HG02981 (cell line): Measurements from ENCODE around the gene MTMR2.
"Not testable (repeated sequence)": the region's sequence is repeated elsewhere in the genome, so short reads cannot be mapped to it uniquely, and the experiment has no call there.

ENCODE experiments used
- ATAC-seq: cut with Tn5 transposase; IDR thresholded peaks from one replicate; pipeline ENCODE4 v1.9.1; 2021; ENCODE audit warnings: mild to moderate bottlenecking, moderate library complexity; ENCODE audit not compliant: unreplicated experiment

Gene MTMR2

GRCh38 chr11:95829580-95830259, 94.2 kb downstream of the MTMR2 start:
- ATAC-seq: no peak

DNA sequence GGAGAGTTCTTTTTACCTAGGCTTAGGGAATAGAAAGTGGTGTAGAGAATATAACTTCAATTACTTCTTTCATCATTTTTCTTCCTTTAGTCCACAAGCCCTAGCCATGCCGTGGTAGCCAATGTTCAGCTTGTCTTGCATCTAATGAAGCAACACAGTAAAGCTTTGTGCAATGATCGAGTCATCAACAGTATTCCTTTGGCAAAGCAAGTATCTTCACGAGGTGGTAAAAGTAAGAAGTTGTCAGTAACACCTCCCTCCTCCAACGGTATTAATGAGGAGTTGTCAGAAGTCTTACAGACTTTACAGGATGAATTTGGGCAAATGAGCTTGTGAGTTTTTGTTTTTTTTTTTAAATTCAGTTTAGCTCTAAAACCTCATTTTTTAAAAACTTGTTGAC, 96.2 kb downstream of the MTMR2 start:
- ATAC-seq: no peak

DNA sequence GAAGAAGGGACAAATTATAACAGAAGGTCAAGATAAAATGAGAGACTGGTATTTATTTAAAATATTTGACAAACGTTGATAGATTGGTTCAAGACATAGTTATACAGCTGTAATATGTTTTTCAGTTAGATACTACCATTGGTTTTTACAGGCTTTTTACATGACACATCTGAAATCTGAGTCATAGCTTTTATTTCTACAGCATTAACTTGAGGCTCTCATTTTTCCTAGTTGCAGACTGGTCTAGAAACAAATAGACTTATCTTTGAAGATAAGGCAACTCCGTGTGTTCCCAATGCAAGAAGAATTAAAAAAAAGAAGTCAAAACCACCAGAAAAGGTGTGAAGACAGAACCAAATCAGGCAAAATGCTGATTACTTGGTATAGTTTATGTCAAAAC, 102.3 kb downstream of the MTMR2 start:
- ATAC-seq: no peak

DNA sequence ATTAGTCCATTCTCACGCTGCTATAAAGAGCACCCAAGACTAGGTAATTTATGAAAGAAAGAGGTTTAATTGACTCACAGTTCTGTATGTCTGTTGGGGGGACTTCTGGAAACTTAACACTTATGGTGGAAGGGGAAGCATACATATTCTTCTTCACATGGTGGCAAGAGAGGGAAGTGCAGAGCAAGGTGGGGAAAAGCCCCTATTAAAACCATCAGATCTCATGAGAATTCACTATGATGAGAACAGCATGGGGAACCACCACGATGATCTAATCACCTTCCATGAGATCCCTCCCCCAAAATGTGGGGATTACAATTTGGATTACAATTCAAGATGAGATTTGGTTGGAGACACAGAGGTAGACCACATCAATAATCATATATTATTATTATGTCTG, 107.9 kb downstream of the MTMR2 start:
- no peak for ATAC-seq

DNA sequence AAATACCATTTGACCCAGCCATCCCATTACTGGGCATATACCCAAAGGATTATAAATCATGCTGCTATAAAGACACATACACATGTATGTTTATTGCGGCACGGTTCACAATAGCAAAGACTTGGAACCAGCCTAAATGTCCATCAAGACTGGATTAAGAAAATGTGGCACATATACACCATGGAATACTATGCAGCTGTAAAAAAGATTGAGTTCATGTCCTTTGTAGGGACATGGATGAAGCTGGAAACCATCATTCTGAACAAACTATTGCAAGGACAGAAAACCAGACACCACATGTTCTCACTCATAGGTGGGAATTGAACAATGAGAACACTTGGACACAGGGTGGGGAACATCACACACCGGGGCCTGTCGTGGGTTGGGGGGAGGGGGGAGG, 112.9 kb downstream of the MTMR2 start:
- ATAC-seq: not testable (repeated sequence)

- ATAC-seq: not testable (repeated sequence)
Observed at GRCh38 chr11:95806464-95806863, 117.4 kb downstream of the MTMR2 start.

DNA sequence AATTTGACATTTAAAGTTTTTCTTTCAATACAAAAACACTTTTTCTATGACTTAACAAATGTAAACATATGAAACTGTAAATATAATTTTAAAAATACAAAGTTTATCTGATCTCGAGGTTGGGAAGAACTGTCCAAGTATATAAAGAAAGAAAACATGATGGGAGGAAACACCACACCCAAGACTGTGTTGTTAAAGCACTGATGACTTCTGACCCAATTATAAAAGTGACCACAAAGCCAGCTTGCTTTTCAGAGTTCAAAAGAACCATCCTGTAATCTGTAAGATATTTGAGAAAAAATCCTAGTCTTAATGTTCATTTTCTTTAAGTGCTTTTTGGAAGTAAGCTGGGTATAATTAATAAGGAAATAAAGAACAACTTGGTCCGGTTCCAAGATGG, 118.0 kb downstream of the MTMR2 start:
- no peak for ATAC-seq

DNA sequence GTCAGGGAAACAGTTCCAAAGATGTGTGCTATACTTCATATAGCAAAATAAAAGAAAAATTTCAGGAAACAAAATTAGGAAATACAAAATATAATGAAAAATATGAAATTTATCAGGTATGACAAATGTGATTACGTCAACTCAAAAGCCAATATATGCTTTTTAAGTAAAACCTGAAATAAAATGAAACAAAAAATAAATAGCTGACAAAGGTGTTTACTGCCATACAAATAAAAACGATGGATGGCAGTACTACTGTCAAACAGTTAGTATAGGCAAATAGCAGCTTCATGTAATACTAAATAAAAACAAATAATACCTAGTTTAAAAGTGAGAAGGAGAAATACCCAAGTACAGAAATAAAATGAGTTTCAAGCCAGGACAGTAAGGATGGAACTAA, 119.9 kb downstream of the MTMR2 start:
- no peak for ATAC-seq

GRCh38 chr11:95802806-95803205, 121.1 kb downstream of the MTMR2 start:
- ATAC-seq: no peak

GRCh38 chr11:95800438-95800837, 123.5 kb downstream of the MTMR2 start:
- no peak for ATAC-seq

DNA sequence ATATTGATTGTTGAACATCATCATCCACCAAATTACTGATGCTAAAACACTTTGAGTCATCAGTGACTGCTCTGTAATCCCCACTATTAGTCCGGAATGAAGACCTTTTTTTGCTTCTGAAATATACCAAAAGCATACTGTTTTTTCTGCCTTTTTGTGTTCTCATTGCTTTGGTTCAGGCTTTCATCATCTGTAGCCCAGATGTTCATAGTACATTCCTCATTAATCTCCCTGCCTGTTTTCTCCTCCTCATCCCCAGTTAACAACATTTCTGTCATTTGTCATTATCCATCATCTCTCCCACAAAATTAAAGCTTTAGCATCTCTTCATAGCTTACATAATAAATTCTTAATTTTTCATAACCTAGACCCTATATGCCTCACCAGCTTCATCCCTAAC, 124.4 kb downstream of the MTMR2 start:
- no peak for ATAC-seq

DNA sequence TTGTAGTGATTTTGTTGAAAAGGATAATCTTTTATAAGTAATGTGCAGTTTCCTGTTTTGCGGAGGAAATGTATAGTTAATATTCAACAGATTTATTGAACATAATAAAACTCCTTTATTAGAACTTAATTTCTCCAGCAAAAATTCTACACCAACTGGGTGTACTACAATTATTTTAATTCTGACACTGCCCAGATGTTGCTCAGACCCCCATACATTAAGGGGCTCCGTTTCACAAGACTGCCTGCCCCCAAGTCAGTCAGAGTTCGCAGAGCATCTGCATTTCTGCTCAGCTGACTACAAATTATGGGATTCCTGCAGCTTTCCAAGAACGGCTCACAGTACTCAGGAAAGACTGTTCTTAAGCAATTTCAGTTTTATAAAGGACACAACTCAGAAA, 127.4 kb downstream of the MTMR2 start:
- no peak for ATAC-seq

GRCh38 chr11:95795627-95796295, 128.1 kb downstream of the MTMR2 start:
- no peak for ATAC-seq

GRCh38 chr11:95794086-95794485, 129.8 kb downstream of the MTMR2 start:
- no peak for ATAC-seq

DNA sequence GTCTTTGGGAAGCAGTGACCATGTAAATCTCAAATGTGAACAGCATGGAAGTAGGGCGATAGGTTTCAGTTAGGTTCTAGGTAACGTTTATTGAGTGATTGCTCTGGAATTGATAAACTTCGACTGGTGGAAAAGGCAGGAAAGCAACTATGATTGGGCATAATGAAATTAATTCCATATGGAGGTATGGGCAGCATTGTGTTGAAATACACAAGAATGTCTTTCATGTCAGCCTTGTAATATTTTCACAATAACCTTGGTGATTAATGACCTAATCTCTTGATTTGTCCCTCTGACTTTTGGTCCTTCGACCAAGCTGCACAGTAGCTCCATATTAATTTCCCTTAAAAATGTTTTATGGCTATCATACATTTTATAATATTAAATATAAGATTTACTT, 130.8 kb downstream of the MTMR2 start:
- no peak for ATAC-seq

GRCh38 chr11:95792700-95793099, 131.2 kb downstream of the MTMR2 start:
- no peak for ATAC-seq

DNA sequence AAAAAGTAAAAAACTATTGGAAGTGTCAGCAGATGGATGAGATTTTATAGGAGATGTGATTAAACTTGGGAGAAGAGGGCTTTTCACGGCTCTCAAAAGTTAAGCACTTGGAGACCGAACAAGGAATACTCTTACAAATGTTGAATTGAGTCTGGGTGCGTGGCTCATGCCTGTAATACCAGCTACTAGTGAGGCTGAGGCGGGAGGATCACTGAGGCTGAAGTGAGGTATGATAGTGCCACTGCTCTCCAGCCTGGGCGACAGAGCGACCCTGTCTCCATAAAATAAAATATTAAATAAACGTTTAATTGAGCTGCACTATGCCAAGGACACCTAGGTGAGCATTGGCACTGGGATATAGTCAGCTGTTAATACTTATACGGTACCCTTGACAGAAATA, 131.7 kb downstream of the MTMR2 start:
- ATAC-seq: no peak

DNA sequence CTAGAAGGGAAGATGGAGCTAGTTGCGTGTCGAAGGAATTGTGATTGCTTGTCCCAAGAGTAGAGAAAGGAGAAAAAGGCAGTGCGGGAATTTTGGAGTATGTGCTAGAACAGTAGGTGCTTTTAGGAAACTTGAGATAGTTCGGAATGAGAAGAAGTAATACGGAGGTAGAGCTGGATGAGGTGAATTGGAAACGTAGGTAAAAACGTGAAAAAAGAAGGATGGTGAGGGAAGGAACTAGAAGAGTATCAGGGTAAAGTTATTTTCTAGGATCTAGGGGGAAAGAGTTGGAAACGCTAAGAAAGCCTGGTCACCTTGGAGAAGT, 132.2 kb downstream of the MTMR2 start:
- ATAC-seq: no peak

DNA sequence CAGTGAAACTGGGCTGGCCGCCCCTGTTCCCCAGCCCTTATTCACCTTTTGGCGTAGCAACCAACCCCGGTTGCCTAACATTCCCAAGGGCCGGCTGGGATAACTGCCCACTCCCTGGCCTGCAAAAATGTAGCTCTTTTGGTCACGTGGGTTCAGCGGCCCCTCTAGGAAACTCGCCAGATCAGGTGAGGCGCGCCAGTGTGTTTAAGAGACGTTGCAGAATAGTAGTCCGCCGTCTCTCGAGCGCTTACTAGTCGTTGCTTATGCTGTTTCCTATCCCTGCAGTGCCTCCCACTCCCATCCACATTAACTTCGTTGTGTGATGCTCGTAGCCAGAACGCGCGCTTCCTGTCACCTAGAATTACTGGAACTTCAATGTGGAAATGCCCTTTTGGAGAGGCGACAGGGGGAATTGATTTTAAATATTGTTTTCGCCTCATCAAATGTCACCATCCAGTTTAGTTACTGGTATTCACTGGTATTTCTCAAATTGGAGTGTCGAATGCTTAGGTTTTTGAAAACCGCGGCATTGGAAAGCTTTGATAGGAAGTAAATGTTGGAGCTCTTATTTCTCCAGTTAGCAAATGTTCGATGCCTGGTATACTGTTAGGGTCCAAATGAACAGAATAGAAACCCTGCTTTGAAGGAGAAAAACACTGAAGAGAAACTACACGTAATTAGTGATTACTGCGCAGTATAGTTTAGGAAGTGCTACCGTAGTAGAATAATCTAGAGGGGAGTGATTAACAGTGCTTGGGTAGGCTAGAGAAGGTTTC, 132.8 kb downstream of the MTMR2 start:
- no peak for ATAC-seq

GRCh38 chr11:95790123-95790932, 133.6 kb downstream of the MTMR2 start, which contains the start of gene CEP57:
Gene CEP57 (plus strand): TSS chr11:95790498. CDS start chr11:95790699, 201 bp downstream.
- ATAC-seq: peak; percentile 63

DNA sequence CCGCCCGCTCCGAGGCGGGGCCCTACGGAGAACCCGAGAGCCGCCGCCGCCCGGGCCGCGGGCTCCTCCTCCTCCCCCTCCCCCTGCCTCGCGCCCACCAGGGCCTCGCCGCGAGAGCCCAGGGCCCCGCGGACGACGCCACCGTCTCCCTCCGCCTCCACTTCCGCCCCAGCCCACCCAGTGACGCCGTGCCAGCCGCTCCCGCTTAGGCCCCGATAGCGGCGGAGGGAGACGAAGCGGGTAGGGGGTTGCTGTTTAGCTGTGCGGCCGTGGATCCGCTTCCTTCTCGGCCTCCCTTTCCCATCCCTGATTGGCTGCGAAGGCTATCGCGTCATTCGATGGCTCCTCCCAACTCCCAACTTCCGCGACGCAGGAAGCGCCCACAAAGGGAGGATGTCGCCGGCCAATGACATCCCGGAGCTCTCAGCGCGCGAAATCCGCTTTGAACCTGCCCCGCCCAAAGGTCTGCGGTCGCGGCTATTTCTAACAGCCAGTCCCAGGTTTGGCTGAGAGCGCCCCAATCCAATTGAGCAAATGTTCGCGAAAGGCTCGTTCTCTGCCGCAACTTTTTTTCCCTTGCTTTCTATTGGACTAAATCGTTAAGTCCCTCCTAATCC, 134.3 kb downstream of the MTMR2 start, which contains the start of gene FAM76B:
Gene FAM76B (minus strand): TSS at position 277 of the 617 bp plus-strand sequence. CDS start 304 bp downstream, outside the sequence.
- ATAC-seq: peak; percentile 67
